IMR-90 (cell line): ENCODE data around the gene TMPRSS9. TPM values are rescaled to one million over a fixed set of nuclear protein-coding genes. Genes with fewer than 3 reads are reported as not detected.

Experiments
- ATAC-seq: fragments of 200-7000 bp; cut with Tn5 transposase; 2 replicates; pipeline ENCODE4 v1.9.1; 2020; ENCODE audit warnings: low read depth, mild to moderate bottlenecking, moderate library complexity
- BruUV-seq: library from RNA; stranded (reverse); fragments of 400-500 nt; replicated peaks from 2 replicates; lab custom pipeline; 2021; lab: Mats Ljungman, UMichigan
- CTCF ChIA-PET: fragments of 300-600 bp; formaldehyde crosslinking; extraction: SDS; loops from one replicate; lab custom pipeline; 2021; ENCODE audit warnings: antibody characterized with exemption; lab: Yijun Ruan, JAX
- POLR2A ChIA-PET: fragments of 300-600 bp; sonication (Branson Sonifier 250); formaldehyde crosslinking; loops from one replicate; lab custom pipeline; 2022; ENCODE audit warnings: antibody characterized with exemption; ENCODE audit not compliant: unreplicated experiment; lab: Charles Lee
- DNase-seq: peaks from one replicate; pipeline ENCODE4 v3.0.0; 2013
- H2AFZ ChIP-seq: replicated peaks from 2 replicates; pipeline ENCODE3; 2013; ENCODE audit warnings: low read length, mild to moderate bottlenecking; ENCODE audit not compliant: poor library complexity
- H2AK5ac ChIP-seq: 2 replicates; pipeline ENCODE4 v1.6.1; 2013; ENCODE audit warnings: low read depth, low read length, inconsistent platforms
- H2AK9ac ChIP-seq: replicated peaks from 2 replicates; pipeline ENCODE3; 2013; ENCODE audit warnings: mild to moderate bottlenecking, low read depth, low read length, moderate library complexity; ENCODE audit not compliant: poor library complexity
- H2BK120ac ChIP-seq: 2 replicates; pipeline ENCODE4 v1.6.1; 2013; ENCODE audit warnings: low read depth, low read length, inconsistent platforms
- H2BK15ac ChIP-seq: 3 replicates; pipeline ENCODE4 v1.6.1; 2013; ENCODE audit warnings: low read depth, low read length, inconsistent platforms
- H2BK20ac ChIP-seq: 2 replicates; pipeline ENCODE4 v1.6.1; 2013; ENCODE audit warnings: low read depth, mild to moderate bottlenecking, inconsistent platforms, low read length, moderate library complexity
- H2BK5ac ChIP-seq: 2 replicates; pipeline ENCODE4 v1.6.1; 2013; ENCODE audit warnings: mild to moderate bottlenecking, low read depth, low read length, inconsistent platforms; ENCODE audit not compliant: poor library complexity, severe bottlenecking
- H3K14ac ChIP-seq: replicated peaks from 2 replicates; pipeline ENCODE4 v1.6.1; 2013; ENCODE audit warnings: low read depth, low read length, inconsistent platforms
- H3K18ac ChIP-seq: 2 replicates; pipeline ENCODE4 v1.6.1; 2013; ENCODE audit warnings: low read depth, low read length, control low read depth
- H3K23ac ChIP-seq: 2 replicates; pipeline ENCODE4 v1.6.1; 2013; ENCODE audit warnings: low read depth, low read length, inconsistent platforms
- H3K27ac ChIP-seq: 2 replicates; pipeline ENCODE4 v1.5.1; 2013; ENCODE audit warnings: mild to moderate bottlenecking, control low read depth, low read length; ENCODE audit not compliant: insufficient read depth
- H3K27me3 ChIP-seq: 2 replicates; pipeline ENCODE4 v1.6.1; 2013; ENCODE audit warnings: low read length; ENCODE audit not compliant: control insufficient read depth, insufficient read depth
- H3K36me3 ChIP-seq: 2 replicates; pipeline ENCODE4 v1.6.1; 2013; ENCODE audit warnings: low read length, mixed read lengths; ENCODE audit not compliant: control insufficient read depth, insufficient read depth
- H3K4ac ChIP-seq: 2 replicates; pipeline ENCODE4 v1.6.1; 2013; ENCODE audit warnings: low read depth, low read length, inconsistent platforms
- H3K4me1 ChIP-seq: 2 replicates; pipeline ENCODE4 v1.6.1; 2013; ENCODE audit warnings: low read length, mixed read lengths; ENCODE audit not compliant: control insufficient read depth, insufficient read depth
- H3K4me2 ChIP-seq: 2 replicates; pipeline ENCODE4 v1.6.1; 2013; ENCODE audit warnings: low read depth, mild to moderate bottlenecking, control low read depth, low read length, moderate library complexity
- H3K4me3 ChIP-seq: 2 replicates; pipeline ENCODE4 v1.5.1; 2013; ENCODE audit warnings: low read depth, mild to moderate bottlenecking, control low read depth, low read length, moderate library complexity; ENCODE audit not compliant: insufficient read depth
- H3K56ac ChIP-seq: 2 replicates; pipeline ENCODE4 v1.6.1; 2013; ENCODE audit warnings: low read length, inconsistent platforms; ENCODE audit not compliant: insufficient read depth; ENCODE audit errors: extremely low read depth
- H3K79me1 ChIP-seq, 2 experiments: 2 replicates each; pipeline ENCODE4 v1.6.1; 2013; ENCODE audit warnings: low read length in 2 of 2, inconsistent platforms in 1 of 2, low read depth in 1 of 2
- H3K9ac ChIP-seq: 2 replicates; pipeline ENCODE4 v1.6.1; 2013; ENCODE audit warnings: low read depth, low read length, control low read depth
- H3K9me1 ChIP-seq: 2 replicates; pipeline ENCODE4 v1.6.1; 2013; ENCODE audit warnings: low read length, inconsistent platforms; ENCODE audit not compliant: insufficient read depth
- H3K9me3 ChIP-seq: 2 replicates; pipeline ENCODE4 v1.6.1; 2013; ENCODE audit warnings: low read length; ENCODE audit not compliant: control insufficient read depth, insufficient read depth
- H4K20me1 ChIP-seq: 2 replicates; pipeline ENCODE4 v1.6.1; 2013; ENCODE audit warnings: low read length, inconsistent platforms; ENCODE audit not compliant: insufficient read depth
- H4K5ac ChIP-seq: 2 replicates; pipeline ENCODE4 v1.6.1; 2013; ENCODE audit warnings: mild to moderate bottlenecking, low read depth, low read length, control low read depth
- H4K8ac ChIP-seq, 2 experiments: 2 replicates each; pipeline ENCODE4 v1.6.1; 2013; ENCODE audit warnings: low read depth in 2 of 2, low read length in 2 of 2, control low read depth in 1 of 2, inconsistent platforms in 1 of 2
- H4K91ac ChIP-seq: 2 replicates; pipeline ENCODE4 v1.6.1; 2013; ENCODE audit warnings: low read depth, low read length, inconsistent platforms; ENCODE audit not compliant: insufficient read depth
- SMC3 ChIP-seq: fragments of 150-350 bp; IDR thresholded peaks from 2 replicates; pipeline ENCODE4 v1.6.1; 2016; ENCODE audit warnings: low read depth, mild to moderate bottlenecking, antibody characterized with exemption, low read length, moderate library complexity
- WGBS, 2 experiments: methylation state at CpG; one replicate each; pipeline versions ENCODE4 v1.1.5 to v1.1.7; 2013; ENCODE audit warnings: missing lambda C conversion rate in 2 of 2; ENCODE audit not compliant: insufficient read length in 1 of 2; ENCODE audit errors: extremely low coverage in 2 of 2; 5-methylcytosine and 5-hydroxymethylcytosine counted together
- dilution Hi-C: fragments of 300-500 bp; cut with HindIII; formaldehyde crosslinking; loops from one replicate; pipeline ENCODE4 v1.14.3; 2018; ENCODE audit warnings: low sequenced_read_pairs; ENCODE audit not compliant: unreplicated experiment
- in situ Hi-C: fragments of 300-500 bp; cut with MboI; formaldehyde crosslinking; loops from 3 replicates; pipeline ENCODE4 v1.14.3; 2019; ENCODE audit warnings: low sequenced_read_pairs, inconsistent platforms, mixed read lengths
- intact Hi-C: fragments of 100-400 bp; cut with micrococcal nuclease; formaldehyde crosslinking; loops from 2 replicates; pipeline ENCODE4 v1.10.0; 2022
- polyA plus RNA-seq, 3 experiments: library from polyadenylated mRNA; depleted of rRNA; stranded (reverse); fragments of >200 nt; gene quantifications; 2 replicates each; pipeline ENCODE4 v1.2.3, GENCODE V29; 2012; ENCODE audit warnings: low replicate concordance in 1 of 3
- total RNA-seq: library from RNA; depleted of rRNA; stranded (reverse); fragments of >200 nt; gene quantifications from 2 replicates; pipeline ENCODE4 v1.2.3, GENCODE V29; 2012

TMPRSS9 gene
- total and polyA plus RNA-seq, 2 of the 4 experiments (the other 2 are of a cell fraction) = not detected

GRCh38 chr19:2339644-2340310 is 20.3 kb upstream of the TMPRSS9 start:
- H3K14ac ChIP-seq = no peak overlapping the region
- H3K4me1 ChIP-seq = no peaks in the 10 kb centered on the region
- peaks cover 14 to 32% of the 10 kb centered on the region in 2 experiments for H3K79me1 ChIP-seq
- no peak overlapping the region for H3K18ac ChIP-seq
- H4K91ac ChIP-seq = no peak overlapping the region
- peaks cover 15% of the 10 kb centered on the region for H4K20me1 ChIP-seq
- H2BK5ac ChIP-seq = no peak overlapping the region
- H2AK5ac ChIP-seq = no peak overlapping the region
- no peak overlapping the region for H3K4me2 ChIP-seq
- H2BK20ac ChIP-seq = no peak overlapping the region
- POLR2A ChIA-PET = no interaction called here
- no peak overlapping the region for H2AK9ac ChIP-seq
- peaks cover 13% of the 10 kb centered on the region for H3K9me1 ChIP-seq
- dilution Hi-C loops = no loop called here
- no peak overlapping the region for H3K23ac ChIP-seq
- H2AFZ ChIP-seq = no peak overlapping the region
- no peak for TF ChIP-seq SMC3
- in situ Hi-C loops = no loop called here
- H3K9ac ChIP-seq = no peak overlapping the region
- H3K4me3 ChIP-seq = no peak overlapping the region
- no TSS peak for BruUV-seq
- no peak overlapping the region for H3K4ac ChIP-seq
- CTCF ChIA-PET = no interaction called here
- no peak overlapping the region for H4K8ac ChIP-seq
- DNase-seq = no peak
- H4K5ac ChIP-seq = no peak overlapping the region
- peaks cover 24% of the 10 kb centered on the region for H3K36me3 ChIP-seq
- no peak overlapping the region for H2BK15ac ChIP-seq
- 93% methylated on average over 45 of the region's 52 CpGs; no CpG with 5 or more reads in 1 of the 2 experiments for WGBS, 2 experiments
- H3K27me3 ChIP-seq = no peaks in the 10 kb centered on the region
- no peaks in the 10 kb centered on the region for H3K9me3 ChIP-seq
- H3K27ac ChIP-seq = no peak overlapping the region
- intact Hi-C loops = no loop called here
- H3K56ac ChIP-seq = no peak overlapping the region
- ATAC-seq = no peak
- H2BK120ac ChIP-seq = no peak overlapping the region
